ENCODE measurements around the gene PARP9.

Gene PARP9

GRCh38 chr3:122564155-122564912 lies at the start of gene PARP9, which contains the start of gene DTX3L:
Gene PARP9 (minus strand): TSS chr3:122564300. CDS start chr3:122559620, 4,680 bp downstream.
Gene DTX3L (plus strand): TSS chr3:122564338. CDS start chr3:122564427, 89 bp downstream.
- peak; percentile 88 for DNase-seq (ENCODE audit: low read depth)
- peak; percentile 48 for TF ChIP-seq POLR2A (IDR thresholded peaks at IDR 0.05; ENCODE audit: extremely low read depth, insufficient read length)
- TF ChIP-seq MAX (IDR thresholded peaks at IDR 0.05; ENCODE audit: low read depth, low read length) = peak; percentile 50; the same call in 1 of the 2 replicates
- TF ChIP-seq MYC (IDR thresholded peaks at IDR 0.05; ENCODE audit: low read depth, low read length) = peak; percentile 63
- no peak for TF ChIP-seq CTCF (IDR thresholded peaks at IDR 0.05; ENCODE audit: low read depth, low read length)
- H3K4me3 ChIP-seq (ENCODE audit: low read depth, low read length) = peak within 1 kb of the TSS; percentile 63

GRCh38 chr3:122612696-122613095 lies 48.6 kb upstream of the PARP9 start:
- no peak overlapping the region for H3K4me3 ChIP-seq (ENCODE audit: low read depth, low read length)
- no peak for TF ChIP-seq MAX (IDR thresholded peaks at IDR 0.05; ENCODE audit: low read depth, low read length)
- TF ChIP-seq MYC (IDR thresholded peaks at IDR 0.05; ENCODE audit: low read depth, low read length) = no peak
- no peak for TF ChIP-seq POLR2A (IDR thresholded peaks at IDR 0.05; ENCODE audit: extremely low read depth, insufficient read length)
- TF ChIP-seq CTCF (IDR thresholded peaks at IDR 0.05; ENCODE audit: low read depth, low read length) = no peak
- DNase-seq (ENCODE audit: low read depth) = no peak

- DNase-seq (ENCODE audit: low read depth) = peak; percentile 25
- no peak overlapping the region for H3K4me3 ChIP-seq (ENCODE audit: low read depth, low read length)
- TF ChIP-seq CTCF (IDR thresholded peaks at IDR 0.05; ENCODE audit: low read depth, low read length) (no peak), MYC (IDR thresholded peaks at IDR 0.05; ENCODE audit: low read depth, low read length) (no peak), MAX (IDR thresholded peaks at IDR 0.05; ENCODE audit: low read depth, low read length) (no peak), POLR2A (IDR thresholded peaks at IDR 0.05; ENCODE audit: extremely low read depth, insufficient read length) (no peak)
These were observed 45.9 kb upstream of the PARP9 start for GRCh38 chr3:122609798-122610559.

- no peak for TF ChIP-seq POLR2A (IDR thresholded peaks at IDR 0.05; ENCODE audit: extremely low read depth, insufficient read length)
- no peak for TF ChIP-seq CTCF (IDR thresholded peaks at IDR 0.05; ENCODE audit: low read depth, low read length)
- TF ChIP-seq MAX (IDR thresholded peaks at IDR 0.05; ENCODE audit: low read depth, low read length) = no peak
- no peak for TF ChIP-seq MYC (IDR thresholded peaks at IDR 0.05; ENCODE audit: low read depth, low read length)
- no peak for DNase-seq (ENCODE audit: low read depth)
- no peak overlapping the region for H3K4me3 ChIP-seq (ENCODE audit: low read depth, low read length)
These were observed 44.8 kb upstream of the PARP9 start for GRCh38 chr3:122608916-122609315.

GRCh38 chr3:122606330-122606729 lies 42.2 kb upstream of the PARP9 start:
- TF ChIP-seq POLR2A (IDR thresholded peaks at IDR 0.05; ENCODE audit: extremely low read depth, insufficient read length) = no peak
- TF ChIP-seq CTCF (IDR thresholded peaks at IDR 0.05; ENCODE audit: low read depth, low read length) = no peak
- TF ChIP-seq MAX (IDR thresholded peaks at IDR 0.05; ENCODE audit: low read depth, low read length) = no peak
- TF ChIP-seq MYC (IDR thresholded peaks at IDR 0.05; ENCODE audit: low read depth, low read length) = no peak
- no peak for DNase-seq (ENCODE audit: low read depth)
- no peak overlapping the region for H3K4me3 ChIP-seq (ENCODE audit: low read depth, low read length)
